Fibroblast of lung (primary cell): ENCODE data around the gene DOCK8. TPM values are rescaled to one million over a fixed set of nuclear protein-coding genes. Genes with fewer than 3 reads are reported as not detected.

Experiments used
- DNase-seq, 2 donors: peaks; one replicate each; pipeline versions ENCODE4 v3.0.0 to v3.0.0-alpha.2; 2010; ENCODE audit warnings: low read depth in 2 of 2
- H2AFZ ChIP-seq: 2 replicates; pipeline ENCODE4 v1.5.1; 2012; ENCODE audit warnings: low read length, control low read depth, inconsistent platforms
- H3K27ac ChIP-seq: 2 replicates; pipeline ENCODE4 v1.5.1; 2011; ENCODE audit warnings: low read length, control low read depth; ENCODE audit not compliant: insufficient read depth
- H3K27me3 ChIP-seq: 2 replicates; pipeline ENCODE4 v1.5.1; 2011; ENCODE audit warnings: mild to moderate bottlenecking, low read length; ENCODE audit not compliant: control insufficient read depth, insufficient read depth
- H3K36me3 ChIP-seq: 2 replicates; pipeline ENCODE4 v1.5.1; 2011; ENCODE audit warnings: low read length; ENCODE audit not compliant: control insufficient read depth, insufficient read depth
- H3K4me1 ChIP-seq: 2 replicates; pipeline ENCODE4 v1.5.1; 2011; ENCODE audit warnings: low read length; ENCODE audit not compliant: control insufficient read depth, insufficient read depth; ENCODE audit errors: extremely low read depth
- H3K4me2 ChIP-seq: 2 replicates; pipeline ENCODE4 v1.5.1; 2011; ENCODE audit warnings: low read length, control low read depth; ENCODE audit not compliant: insufficient read depth; ENCODE audit errors: extremely low read depth
- H3K4me3 ChIP-seq, 4 experiments: fragments of 200-600 bp in 1 of 4; sonication (generic) in 1 of 4; replicated peaks in 1 of 4; 2 replicates each; pipeline ENCODE4 v1.5.1; 2011 to 2016; ENCODE audit warnings: low read length in 4 of 4, low read depth in 3 of 4, mild to moderate bottlenecking in 3 of 4, control low read depth in 2 of 4, inconsistent platforms in 1 of 4, mixed read lengths in 1 of 4; ENCODE audit not compliant: insufficient read depth in 1 of 4; ENCODE audit errors: control extremely low read depth in 1 of 4
- H3K79me2 ChIP-seq: 2 replicates; pipeline ENCODE4 v1.5.1; 2012; ENCODE audit warnings: mild to moderate bottlenecking, low read length, inconsistent platforms; ENCODE audit not compliant: control insufficient read depth, insufficient read depth
- H3K9ac ChIP-seq: 2 replicates; pipeline ENCODE4 v1.5.1; 2011; ENCODE audit warnings: mild to moderate bottlenecking, low read length, control low read depth; ENCODE audit not compliant: insufficient read depth
- H3K9me3 ChIP-seq: 2 replicates; pipeline ENCODE4 v1.5.1; 2012; ENCODE audit warnings: low read depth, low read length; ENCODE audit not compliant: control insufficient read depth, insufficient read depth
- H4K20me1 ChIP-seq: 2 replicates; pipeline ENCODE4 v1.5.1; 2011; ENCODE audit warnings: low read length; ENCODE audit not compliant: control insufficient read depth, insufficient read depth; ENCODE audit errors: extremely low read depth
- EZH2 ChIP-seq: IDR thresholded peaks from 2 replicates; pipeline ENCODE4 v1.5.1; 2012; ENCODE audit warnings: low read length, control low read depth, mild to moderate bottlenecking; ENCODE audit errors: missing control alignments
- polyA plus RNA-seq, 2 donors: library from polyadenylated mRNA; depleted of rRNA in 1 of 2; stranded (reverse) in 1 of 2; unstranded in 1 of 2; fragments of >200 nt; gene quantifications; 2 replicates each; pipeline ENCODE4 v1.2.1, GENCODE V29; 2011 to 2012; ENCODE audit warnings: missing spikeins in 1 of 2
- total RNA-seq: library from RNA; depleted of rRNA; stranded (reverse); fragments of >200 nt; gene quantifications from 2 replicates; pipeline ENCODE4 v1.2.1, GENCODE V29; 2014
- TF ChIP-seq, protein P1 (sequence below), 2 donors: IDR thresholded peaks in 1 of 2; conservative IDR thresholded peaks in 1 of 2; 1 replicate in 1 of 2; 2 replicates in 1 of 2; pipeline ENCODE4 v1.5.1; 2011 to 2012; ENCODE audit warnings: low read length in 2 of 2, control low read depth in 1 of 2, inconsistent platforms in 1 of 2, low read depth in 1 of 2, mild to moderate bottlenecking in 1 of 2

The DOCK8 gene
- total and polyA plus RNA-seq, 2 donors (not counting 1 experiment from before 2014, with no cell fraction given) = under 0.01 TPM; not detected in 1

DNA sequence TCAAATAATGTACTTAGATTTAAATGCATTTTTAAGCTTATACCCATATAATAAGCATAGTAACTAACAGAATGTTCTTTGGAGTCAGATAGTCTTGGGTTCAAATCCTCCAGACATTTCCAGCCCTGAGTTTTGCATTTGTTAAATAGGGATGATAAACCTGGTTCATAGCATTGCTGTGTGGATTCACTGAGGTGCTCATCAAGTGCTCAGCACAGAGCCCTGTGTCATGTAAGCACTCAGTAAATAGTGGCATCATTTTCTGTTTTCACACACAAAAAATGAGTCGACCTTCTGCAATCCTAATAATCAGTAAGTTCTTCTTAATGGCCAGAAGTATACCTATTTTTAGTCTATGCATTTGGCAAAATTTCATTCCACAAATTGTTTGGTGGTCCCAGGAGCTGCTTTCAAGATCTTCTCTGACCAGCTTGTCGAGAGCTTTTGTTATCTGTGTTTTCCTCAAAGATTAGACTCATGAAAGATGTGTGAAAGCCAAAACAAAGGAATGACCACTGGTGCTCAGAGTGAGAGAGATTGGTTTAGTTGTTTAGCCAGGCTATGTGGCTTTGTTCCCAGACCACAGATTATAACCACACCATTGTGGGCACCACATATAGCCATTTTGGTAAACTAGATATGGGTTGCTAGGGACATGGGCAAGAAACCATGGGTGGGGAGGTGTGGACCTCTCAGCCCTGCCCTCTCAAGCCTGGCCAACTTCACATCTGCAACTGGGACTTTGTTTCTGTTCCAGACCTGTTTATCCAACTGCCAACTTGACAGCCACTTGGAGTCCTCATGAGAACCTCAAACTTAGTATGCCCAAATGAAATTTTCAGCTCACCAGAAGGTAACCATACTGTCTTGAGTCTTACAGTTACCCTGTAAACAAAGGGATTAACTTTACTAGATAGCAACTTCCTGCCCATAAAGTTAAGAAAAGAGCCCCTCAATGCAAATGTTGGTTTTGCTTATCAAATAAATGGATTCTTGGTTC, 45.0 kb downstream of the DOCK8 start:
- Histone ChIP-seq H4K20me1 (no peaks in the 10 kb centered on the region), H3K4me2 (no peak overlapping the region), H3K9ac (no peak overlapping the region), H2AFZ (no peak overlapping the region), H3K27ac (no peak overlapping the region), H3K79me2 (no peaks in the 10 kb centered on the region), H3K4me1 (no peaks in the 10 kb centered on the region), H3K36me3 (no peaks in the 10 kb centered on the region), H3K27me3 (no peaks in the 10 kb centered on the region), H3K9me3 (no peaks in the 10 kb centered on the region), H3K4me3 (no peak overlapping the region)
- no peak for DNase-seq
- TF ChIP-seq EZH2 = no peak
- TF ChIP-seq, protein P1, sequence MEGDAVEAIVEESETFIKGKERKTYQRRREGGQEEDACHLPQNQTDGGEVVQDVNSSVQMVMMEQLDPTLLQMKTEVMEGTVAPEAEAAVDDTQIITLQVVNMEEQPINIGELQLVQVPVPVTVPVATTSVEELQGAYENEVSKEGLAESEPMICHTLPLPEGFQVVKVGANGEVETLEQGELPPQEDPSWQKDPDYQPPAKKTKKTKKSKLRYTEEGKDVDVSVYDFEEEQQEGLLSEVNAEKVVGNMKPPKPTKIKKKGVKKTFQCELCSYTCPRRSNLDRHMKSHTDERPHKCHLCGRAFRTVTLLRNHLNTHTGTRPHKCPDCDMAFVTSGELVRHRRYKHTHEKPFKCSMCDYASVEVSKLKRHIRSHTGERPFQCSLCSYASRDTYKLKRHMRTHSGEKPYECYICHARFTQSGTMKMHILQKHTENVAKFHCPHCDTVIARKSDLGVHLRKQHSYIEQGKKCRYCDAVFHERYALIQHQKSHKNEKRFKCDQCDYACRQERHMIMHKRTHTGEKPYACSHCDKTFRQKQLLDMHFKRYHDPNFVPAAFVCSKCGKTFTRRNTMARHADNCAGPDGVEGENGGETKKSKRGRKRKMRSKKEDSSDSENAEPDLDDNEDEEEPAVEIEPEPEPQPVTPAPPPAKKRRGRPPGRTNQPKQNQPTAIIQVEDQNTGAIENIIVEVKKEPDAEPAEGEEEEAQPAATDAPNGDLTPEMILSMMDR (conservative IDR thresholded peaks at IDR 0.05 in 1 of 2, IDR thresholded peaks at IDR 0.05 in 1 of 2; ENCODE audit: low read depth in 1 of 2, low read length in 2 of 2) = no peak

DNA sequence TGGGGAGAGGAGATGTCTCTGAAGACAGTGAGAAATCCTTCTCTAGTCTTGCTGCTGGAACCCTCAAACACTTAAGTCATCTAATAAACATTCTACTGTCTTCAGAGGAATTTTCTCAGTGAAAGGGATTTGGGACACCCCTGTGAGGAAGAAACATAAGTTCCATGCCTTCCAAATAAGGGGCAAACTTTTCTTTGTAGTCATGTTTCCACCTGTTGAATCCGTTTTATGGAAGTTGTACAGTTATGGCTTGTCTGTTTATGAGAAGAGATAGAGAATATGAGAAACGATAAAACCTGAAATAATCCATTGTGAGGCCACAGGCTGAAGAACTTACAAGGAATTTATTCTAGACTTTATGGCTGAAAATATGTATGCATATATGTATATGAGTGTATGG, 49.6 kb downstream of the DOCK8 start:
- no peak overlapping the region for H2AFZ ChIP-seq
- no peaks in the 10 kb centered on the region for H3K9me3 ChIP-seq
- no peak overlapping the region for H3K4me2 ChIP-seq
- H3K27me3 ChIP-seq = no peaks in the 10 kb centered on the region
- H3K79me2 ChIP-seq = no peaks in the 10 kb centered on the region
- no peak overlapping the region for H3K4me3 ChIP-seq
- H3K36me3 ChIP-seq = no peaks in the 10 kb centered on the region
- H3K9ac ChIP-seq = no peak overlapping the region
- no peaks in the 10 kb centered on the region for H4K20me1 ChIP-seq
- DNase-seq = no peak
- TF ChIP-seq EZH2 = no peak
- TF ChIP-seq, protein P1 (conservative IDR thresholded peaks at IDR 0.05 in 1 of 2, IDR thresholded peaks at IDR 0.05 in 1 of 2; ENCODE audit: low read depth in 1 of 2, low read length in 2 of 2) = no peak
- no peaks in the 10 kb centered on the region for H3K4me1 ChIP-seq
- no peak overlapping the region for H3K27ac ChIP-seq

DNA sequence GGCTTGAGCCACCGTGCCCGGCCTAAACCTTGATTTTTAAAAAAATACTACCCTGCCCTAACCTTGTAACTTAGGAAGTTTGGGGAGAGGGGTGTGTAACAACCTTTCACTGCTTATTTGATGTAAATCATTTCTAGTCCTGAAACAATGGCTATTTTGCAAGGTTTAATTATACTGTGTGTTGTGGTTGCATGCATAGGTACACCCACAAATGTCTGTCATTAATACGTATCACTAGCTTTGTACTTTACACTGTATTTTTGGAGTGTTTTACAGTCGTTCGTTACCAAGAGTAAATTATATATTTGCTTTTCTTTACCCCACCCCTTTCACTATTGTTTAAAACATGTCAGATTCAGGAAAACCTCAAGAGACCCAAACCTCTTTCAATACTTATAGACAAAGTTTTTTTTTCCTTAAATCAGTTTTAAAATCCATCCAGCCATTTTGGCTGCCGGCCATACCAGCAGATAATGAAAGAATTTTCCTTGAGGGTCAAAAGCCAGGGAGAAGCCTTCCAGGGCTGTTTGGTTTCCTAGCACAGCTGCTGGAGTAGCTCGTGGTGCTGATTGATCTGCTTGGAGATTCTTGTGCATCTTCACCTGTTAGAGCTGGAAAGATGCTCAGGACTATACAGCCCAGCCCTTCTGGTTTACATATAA, 50.7 kb downstream of the DOCK8 start:
- H4K20me1 ChIP-seq = no peaks in the 10 kb centered on the region
- H3K36me3 ChIP-seq = no peaks in the 10 kb centered on the region
- H3K4me3 ChIP-seq = no peak overlapping the region
- no peaks in the 10 kb centered on the region for H3K79me2 ChIP-seq
- no peak overlapping the region for H3K4me2 ChIP-seq
- no peaks in the 10 kb centered on the region for H3K27me3 ChIP-seq
- no peak overlapping the region for H2AFZ ChIP-seq
- TF ChIP-seq, protein P1 (conservative IDR thresholded peaks at IDR 0.05 in 1 of 2, IDR thresholded peaks at IDR 0.05 in 1 of 2; ENCODE audit: low read depth in 1 of 2, low read length in 2 of 2) = no peak
- TF ChIP-seq EZH2 = no peak
- no peak for DNase-seq
- no peak overlapping the region for H3K27ac ChIP-seq
- H3K4me1 ChIP-seq = no peaks in the 10 kb centered on the region
- no peaks in the 10 kb centered on the region for H3K9me3 ChIP-seq
- H3K9ac ChIP-seq = no peak overlapping the region
